Stimulated activated naive CD4-positive, alpha-beta T cell (primary cell): ENCODE data around the gene WIZ.
"Not testable (repeated sequence)": the region's sequence is repeated elsewhere in the genome, so short reads cannot be mapped to it uniquely, and the experiment has no call there.

Source experiments
- DNase-seq, 6 experiments: peaks; one replicate each; lab custom pipeline; 2025; lab: John Stamatoyannopoulos, UW

The WIZ gene

DNA sequence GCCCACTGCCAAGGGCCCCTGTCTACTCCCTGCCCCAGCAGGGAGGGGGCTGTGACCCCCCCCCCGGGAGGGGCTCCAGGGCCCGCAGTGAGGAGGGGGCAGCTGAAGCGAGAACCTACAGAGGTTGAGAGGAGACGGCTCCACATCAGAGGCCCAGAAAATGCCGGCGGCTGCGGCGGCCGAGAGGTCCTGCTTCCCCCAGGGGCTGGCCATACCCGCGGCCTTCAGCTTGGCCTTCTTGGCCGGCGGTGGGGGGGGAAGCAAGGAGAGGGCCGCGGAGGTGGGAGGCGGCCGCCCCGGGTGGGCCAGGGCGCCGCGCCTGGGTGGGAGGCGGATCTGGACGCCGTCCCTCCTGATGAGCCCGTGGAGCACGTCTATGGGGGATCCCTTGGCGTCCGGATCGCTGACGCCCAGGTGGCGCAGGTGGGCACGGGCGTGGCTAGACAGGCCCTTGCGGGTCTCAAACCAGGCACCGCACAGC, 21.7 kb downstream of the WIZ start:
- no peak for DNase-seq

DNA sequence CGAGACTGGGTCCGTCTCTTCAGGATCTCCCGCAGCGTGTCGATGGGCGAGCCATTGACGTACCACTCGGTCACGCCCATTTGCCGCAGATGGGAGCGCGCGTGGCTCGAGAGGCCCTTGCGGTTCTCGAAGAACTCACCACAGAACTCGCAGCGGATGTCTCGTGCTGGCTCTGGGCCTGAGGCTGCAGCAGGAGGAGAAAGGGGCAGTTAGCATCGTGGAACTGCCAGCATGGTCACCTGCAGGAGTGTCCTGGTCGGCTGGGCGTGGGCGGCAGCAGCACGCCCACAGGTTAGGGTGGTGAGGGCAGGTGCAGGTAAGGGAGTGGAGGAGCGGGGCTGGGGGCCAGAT, 22.4 kb downstream of the WIZ start:
- no peak for DNase-seq

DNA sequence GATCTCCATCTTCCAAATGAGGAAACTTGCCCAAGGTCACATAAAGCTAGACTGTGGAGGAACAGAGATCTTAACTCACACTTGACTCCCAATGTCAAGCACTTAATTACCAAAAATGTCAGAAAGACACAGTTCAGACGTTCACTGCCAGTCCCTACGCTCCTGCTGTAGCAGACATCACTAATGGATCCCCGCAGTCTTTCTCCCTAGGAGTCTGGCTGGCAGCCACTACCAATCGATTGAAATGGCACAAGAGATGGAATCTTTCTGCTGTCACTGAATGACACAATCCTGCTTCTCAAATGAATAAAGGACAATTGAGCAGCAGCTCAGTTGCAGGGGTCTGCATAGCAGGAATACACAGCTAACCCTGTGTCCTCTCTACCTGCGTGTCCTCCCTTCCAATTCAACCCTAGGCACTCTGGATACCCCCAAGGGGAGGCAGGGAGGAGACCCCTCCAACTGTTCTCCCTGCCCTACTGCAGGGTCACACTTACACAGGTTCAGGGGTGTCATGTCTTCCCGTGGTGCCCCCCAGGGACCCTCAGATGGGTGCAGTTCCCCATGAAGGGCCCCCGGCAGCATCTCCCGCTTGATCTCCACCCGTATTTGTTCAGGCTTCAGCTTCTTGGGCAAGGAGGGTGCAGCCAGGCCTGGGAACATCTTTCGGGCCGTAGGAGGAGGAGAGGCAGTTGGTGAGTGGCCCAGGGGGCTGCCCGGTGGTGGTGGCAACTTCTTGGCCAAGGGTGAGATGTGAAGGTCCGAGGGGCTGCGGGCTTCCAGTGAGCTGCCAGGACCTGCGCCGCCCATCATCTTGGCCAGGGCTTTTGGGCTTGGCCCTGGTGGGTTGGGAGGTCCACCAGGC, 23.0 kb downstream of the WIZ start:
- no peak for DNase-seq

DNA sequence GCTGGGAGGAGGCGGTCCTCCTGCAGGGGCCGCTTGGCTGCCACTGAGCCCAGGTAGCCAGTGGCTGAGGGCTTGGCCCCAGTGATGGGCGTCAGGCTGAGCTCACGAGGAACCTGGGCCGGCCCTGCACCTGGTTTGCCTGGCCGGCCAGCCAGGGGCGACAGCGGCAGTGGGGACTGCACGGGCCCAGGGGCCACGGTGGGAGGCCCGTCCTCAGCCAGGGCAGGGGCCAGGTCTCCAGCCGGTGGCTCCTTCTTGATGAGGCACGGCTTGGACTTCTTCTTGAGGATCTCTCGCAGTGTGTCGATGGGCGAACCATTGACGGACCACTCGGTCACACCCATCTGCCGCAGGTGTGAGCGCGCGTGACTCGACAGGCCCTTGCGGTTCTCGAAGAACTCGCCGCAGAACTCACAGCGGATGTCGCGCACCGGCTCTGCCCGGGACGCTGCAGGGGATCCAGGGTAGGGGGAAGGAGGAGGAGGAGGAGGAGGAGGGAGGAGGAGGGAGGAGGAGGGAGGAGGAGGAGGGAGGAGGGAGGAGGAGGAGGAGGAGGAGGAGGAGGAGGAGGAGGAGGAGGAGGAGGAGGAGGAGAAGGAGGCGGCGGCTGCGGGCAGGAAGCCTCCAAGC, 24.3 kb downstream of the WIZ start:
- no peak for DNase-seq

DNA sequence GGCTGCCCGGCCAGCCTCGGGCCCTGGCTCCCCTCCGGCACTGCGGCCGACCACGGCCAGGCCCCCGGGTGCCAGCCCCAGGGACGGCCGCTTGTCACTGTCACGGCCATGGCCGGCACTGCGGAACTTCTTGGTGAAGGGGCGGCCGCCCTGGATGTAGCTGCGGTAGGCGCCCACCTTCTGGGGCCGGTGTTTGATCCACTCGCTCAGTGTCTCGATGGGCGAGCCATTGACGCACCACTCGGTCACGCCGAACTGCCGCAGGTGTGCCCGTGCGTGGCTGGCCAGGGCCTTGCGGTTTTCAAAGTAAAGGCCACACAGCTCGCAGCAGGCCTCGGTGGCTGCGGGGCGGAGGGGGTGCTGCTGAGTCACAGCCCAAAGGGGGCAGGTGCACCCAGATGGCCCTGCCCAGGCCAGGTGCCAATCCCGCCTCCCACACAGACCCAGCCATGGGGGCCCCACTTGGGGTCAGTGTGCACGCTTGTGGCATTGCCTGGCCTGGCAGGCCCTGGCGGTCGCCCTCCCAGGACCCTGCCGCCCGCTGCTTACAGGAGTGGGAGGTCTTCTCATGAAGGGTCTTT, 25.0 kb downstream of the WIZ start:
- DNase-seq = no peak

DNA sequence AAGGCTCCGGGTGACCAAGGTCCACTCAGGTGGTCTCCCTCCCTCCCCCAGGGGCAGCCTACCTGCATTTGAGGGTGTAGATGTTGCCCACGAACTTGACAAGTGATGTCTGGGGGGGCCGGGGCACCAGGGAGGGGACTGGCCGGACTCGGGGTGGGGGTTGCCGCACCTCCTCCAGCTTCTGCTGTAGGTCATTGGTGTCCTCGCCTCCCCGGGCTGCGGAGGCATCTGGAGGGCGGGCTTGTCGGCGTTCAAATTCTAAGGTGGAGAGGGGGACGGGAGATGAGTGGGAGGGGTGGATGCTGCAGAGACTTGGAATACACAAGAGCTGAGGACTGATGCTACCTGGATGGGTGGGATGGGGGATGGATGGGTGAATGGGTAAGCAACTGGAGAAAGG, 25.6 kb downstream of the WIZ start:
- DNase-seq = no peak

DNA sequence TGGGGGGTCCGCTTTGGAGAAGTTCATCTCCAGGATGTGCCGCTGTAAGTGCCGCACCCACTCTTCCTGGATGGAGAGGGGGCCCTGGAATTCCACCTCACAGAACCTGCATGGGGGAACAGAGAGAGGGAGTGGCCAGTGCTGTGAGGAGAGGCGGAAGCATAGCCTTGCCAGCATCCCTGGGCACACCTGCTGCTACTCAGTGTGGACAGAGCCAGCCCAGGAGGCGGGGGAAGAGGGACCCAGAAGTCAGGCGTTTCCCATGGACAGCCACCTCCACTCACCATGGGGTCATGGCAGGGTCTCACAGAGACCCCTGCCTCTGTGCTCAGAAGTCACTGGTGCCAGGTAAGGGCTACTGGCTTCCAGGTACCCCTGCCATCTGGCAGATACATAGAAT, 26.6 kb downstream of the WIZ start:
- no peak for DNase-seq

DNA sequence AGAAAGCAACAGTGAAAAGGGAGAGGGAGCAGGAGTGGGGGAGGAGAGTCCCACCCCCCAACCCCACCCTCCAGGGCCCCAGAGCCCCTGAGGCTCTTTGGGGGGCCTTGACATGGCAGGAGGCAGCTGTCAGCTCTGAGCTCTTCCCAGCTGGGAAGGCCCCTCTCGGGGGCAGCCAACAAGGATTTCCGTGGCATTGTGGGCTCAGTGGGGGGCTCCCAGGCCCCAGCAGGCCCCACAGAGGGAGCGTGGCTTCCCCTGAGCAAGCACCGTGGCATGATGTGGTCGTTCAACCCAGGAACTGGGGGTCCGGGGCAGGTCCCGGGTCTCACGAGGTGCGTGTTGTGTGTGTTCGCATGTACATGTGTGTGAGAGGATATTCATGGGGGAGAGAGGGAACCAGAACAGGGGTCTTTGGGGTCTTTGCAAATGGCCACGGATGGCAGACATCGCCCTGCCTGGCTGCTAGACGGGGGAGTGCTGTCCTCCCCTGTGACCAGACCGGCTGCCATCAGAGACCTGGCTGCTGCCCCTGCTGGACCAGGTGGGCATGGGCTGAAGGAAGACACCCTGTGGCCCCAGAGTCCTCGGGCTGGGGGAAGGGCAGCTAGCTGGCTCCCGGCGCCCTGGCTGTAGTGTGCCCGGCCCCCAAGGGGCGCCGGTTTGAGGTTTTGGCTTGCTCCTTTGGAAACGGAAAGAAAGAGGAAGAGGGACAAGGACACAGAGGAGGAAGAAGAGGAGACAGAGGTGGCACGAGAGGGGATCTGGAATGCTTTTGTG, 27.3 kb downstream of the WIZ start:
- DNase-seq = no peak

DNA sequence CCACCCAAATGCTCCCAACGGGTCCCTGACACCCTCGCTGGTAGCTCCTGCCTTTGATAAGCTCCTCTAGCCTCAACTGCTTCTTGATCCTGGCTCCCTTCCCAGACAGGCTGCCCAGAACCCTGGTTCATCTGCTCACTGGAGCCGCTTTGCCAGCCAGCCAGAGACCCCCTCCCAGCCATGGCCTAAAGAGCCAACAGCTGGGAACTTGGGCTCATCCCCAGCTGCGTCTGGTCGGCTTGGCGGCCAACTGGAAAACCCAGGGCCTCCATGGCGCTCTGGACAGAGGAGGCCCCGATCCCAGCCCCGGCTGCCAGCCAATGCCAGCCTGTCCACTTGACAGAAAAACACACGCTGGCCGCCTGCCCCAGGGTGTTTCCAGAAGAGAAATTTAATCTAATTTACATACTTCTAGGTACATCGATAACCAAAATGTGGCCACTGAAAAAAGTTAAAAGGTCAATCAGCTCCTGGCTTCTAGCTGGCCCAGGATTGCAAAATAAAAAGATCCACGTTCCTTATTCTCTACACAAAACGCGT, 28.0 kb downstream of the WIZ start:
- DNase-seq = no peak

DNA sequence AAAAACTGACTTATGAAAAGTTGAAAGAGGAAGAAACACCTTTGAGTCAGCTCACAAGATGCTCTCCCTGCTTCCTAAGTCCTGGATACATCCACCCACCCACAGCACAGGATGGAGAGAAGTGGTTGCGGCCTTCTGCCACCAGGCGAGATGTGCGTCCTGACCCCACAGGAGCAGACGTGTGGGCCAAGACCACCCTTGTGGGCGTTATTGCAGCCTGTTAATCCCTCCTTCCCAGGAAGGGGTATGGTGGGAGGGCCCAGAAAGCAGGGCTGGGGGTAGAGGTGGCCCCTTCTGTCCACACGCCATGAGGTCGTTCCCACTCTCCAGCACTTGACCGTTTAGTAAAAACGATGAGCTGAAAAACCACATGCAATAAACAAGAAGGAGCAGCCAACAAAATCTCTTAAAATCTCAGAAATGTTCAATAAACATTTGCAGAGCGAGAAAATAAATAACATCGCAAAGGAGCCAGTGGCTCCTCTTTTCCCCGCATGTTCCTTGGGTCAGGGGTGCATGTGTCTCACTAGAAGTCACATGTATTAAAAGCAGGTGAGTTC, 28.5 kb downstream of the WIZ start:
- DNase-seq = no peak

DNA sequence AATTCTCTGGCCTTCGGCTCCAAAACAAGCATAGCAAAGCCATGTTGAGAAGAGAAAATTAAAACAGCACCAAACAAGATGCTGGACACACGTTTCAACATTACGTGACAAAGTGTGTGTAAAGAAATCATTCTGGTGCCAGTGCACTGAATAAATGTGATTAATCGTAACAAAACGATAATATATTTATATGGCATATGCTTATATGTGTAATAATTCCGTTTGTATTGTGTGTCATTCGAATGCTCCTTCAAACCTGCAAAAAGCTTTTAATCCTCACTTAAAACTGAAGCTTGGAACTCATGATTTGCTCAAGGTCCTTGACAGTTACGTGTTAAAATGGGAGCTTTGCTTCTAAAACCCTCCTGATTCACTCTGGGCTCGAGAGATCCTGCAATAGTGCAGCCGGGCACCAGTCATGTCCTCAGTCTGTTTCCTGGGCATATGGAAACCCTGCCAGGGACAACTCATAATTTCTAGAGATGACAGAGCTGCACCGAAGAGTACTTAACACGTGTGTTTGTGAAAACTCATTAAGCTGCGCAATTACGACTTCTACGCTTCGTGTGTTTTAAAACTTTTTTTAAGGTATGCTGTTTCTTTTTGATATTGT, 30.2 kb downstream of the WIZ start:
- DNase-seq = no peak

DNA sequence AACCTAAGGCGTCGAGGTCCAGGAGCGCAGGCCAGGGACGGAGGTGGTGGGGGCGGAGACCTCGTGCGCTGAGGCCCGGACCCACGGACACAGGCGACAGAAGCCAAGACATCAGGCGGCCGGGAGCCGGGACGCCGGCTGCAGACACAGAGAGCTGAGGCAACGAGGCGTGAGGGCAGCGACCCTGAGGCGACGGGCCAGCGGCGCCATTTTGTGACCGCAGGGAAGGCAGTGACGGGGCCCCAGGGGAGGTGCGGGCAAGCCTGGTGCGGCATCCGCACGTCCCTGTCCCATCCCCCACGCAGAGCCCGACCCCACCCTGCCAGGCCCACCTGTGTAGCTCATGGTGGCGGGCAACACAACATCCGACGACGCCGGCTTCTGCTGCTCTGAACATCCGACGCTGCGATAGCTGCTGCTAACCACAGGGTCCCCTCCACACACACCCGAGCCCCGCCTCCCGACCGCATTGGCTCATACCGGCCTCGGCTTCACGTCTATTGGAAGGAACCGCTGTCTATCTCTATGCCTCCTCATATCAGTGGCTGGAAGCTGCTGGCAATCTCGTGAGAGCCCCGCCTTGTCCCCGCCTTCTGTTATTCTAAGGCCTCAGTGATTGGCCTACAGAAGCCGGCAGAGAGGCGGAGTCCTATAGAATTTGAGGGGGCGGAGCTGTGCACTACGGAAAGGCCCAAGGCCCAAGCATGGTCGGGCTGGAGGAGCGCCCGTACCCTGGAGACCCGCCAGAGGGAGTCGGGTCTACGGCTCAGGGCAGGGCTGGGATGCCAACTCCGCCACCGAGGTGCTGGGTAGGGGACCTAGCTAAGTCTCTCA, 31.0 kb downstream of the WIZ start, which contains the start of gene AKAP8L:
Gene AKAP8L, minus strand, starts transcription at position 410 of the 834 bp plus-strand sequence. Its CDS starts 65 bp downstream, at position 345.
- DNase-seq = peak; percentile 94 to 100 (median 98)

DNA sequence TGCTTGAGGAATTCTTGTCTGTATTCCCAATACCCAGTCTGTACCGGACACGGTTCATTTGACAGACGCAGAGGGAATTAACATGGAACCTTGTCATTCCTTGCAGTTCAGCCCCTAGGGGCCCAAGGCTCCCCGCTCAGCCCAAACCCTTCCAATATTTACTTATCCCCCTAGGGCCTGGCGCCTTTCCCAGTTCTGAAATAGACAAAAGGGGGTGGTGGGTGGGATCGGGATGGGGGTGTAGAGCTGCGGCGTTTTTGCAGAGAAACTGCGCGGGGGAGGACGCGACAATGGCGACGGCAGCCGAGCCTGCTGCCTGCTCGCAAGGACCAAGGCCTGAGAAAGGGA, 31.6 kb downstream of the WIZ start:
- no peak for DNase-seq

DNA sequence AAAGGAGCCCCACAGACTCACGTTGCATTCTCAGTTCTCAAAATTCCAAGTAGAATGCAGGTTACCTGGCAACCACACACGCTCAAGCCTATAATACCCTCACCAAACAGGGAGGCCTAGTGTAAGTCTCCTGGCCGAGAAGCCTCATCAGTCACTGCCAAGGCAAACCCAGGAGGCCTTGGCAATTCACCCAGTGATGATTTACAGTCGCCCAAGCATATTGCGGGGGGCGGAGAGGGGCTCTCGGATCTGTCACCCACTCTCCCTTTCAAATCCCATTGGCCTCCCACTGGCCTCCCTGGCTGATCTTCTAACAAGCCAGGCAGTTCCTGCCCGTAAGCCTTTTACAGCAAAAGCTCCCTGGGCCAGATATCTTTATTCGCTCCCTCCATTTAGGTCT, 32.1 kb downstream of the WIZ start:
- no peak for DNase-seq

DNA sequence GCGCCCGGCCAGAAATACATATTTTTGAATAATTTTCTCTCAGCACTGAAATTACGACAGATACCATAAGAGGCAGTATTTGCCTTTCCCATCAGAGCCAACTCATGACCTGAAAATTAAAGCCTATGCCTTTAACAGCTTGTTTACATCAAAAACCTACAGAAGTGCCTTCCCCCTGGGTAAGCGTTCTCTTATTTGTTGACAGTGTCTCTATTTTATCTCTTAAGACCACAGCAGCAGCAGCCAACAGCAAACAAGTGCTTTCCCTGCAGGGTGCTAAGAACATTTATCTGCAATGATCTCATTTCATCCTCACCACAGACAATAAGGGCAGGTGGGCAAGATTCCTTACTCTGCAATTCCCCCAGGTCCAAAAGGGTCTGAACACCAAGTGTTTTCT, 36.9 kb downstream of the WIZ start:
- DNase-seq = no peak

DNA sequence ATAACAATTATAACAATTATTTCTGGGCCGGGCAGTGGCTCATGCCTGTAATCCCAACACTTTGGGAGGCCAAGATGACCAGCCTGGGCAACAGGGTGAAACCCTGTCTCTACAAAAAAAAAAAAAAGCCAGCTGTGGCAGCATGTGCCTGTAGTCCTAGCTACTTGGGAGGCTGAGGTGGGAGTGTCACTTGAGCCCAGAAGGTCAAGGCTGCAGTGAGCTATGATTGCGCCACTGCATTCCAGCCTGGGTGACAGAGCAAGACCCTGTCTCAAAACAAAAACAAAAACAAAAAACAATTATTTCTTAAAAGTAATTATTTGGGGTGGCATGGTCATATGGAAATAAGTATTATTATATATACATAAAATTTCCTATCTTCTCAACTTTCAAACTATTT, 38.4 kb downstream of the WIZ start:
- not testable (repeated sequence) for DNase-seq

DNA sequence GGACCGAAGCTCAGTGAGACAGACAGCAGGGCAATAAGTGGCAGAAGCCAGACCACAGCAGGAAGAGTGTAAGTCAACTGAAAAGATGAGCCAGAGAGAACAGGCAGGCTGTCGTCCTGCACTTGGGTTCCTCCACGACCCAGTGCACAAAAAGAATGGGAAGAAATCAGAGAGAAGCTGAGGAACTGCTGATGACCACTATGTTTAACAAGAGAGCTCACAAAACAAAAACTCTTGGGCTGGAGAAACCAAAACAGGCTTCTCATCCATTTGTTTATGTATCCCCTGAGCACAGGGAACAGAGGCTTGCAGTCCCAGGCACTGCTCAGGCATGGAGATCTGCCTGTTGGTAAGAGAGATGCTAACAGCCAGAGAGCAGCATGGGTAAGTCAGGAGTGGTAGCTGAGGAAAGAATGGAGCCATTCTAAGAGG, 45.0 kb downstream of the WIZ start:
- no peak for DNase-seq

DNA sequence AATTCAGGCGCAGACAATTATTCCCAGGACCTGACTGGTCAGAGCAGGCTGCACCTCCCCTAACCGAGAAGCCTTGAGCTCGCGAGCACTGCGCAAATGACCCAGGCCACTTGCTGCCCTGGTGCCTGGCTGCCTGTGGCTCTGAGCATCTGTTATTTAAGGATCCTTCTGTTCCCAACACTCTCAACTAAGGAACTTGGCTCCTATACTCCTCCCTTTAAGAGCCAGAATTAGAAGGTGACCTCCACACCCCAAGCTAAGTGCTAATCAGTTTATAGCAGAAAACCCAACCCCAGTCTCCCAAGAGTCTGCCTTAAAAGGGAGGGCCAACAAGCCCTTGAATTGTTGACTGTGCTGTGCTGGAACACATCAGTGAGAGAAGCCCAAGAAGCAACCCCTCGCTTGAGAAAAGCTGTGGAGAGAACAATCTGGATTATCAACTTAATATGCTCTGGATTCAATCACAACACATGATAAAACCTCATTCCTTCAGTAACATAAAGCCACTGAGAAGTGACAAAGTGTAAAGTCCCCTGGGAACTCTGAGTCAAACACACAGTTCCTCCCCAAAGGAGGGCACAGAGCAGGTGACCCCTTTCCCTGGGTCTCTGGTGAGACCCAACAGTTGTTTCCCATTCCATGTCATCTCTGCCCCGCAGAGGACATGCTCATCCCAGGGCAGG, 45.5 kb downstream of the WIZ start:
- DNase-seq = no peak

DNA sequence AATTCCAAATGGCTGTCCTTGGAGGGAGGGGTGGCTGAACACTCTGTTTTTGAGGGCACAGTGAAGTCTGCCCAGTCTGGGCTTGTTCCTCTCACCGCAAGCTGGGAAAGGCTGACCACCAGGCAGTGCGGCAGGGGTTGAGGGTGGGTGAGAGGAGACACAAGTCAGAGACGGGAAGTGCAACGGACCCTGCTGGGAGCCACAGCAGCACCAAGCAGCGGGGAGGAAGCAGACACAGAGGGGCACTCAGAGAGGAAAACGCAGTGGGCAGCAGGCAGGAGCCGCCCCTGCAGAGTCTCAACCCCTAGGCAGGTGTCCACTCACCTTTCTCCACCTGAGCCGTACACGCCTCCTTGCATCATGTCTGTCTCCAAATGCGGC, 46.6 kb downstream of the WIZ start:
- no peak for DNase-seq
